Measurements from ENCODE around the gene CFDP1. TPM values are rescaled to one million over a fixed set of nuclear protein-coding genes. Genes with fewer than 3 reads are reported as not detected.

Gene CFDP1
- total and polyA plus RNA-seq, 2 of the 13 experiments (the other 11 are each of a cell fraction or from before 2014, with no cell fraction given): 78.6 to 153 TPM

- TF ChIP-seq MTF2 (CRISPR knock-in tag; IDR thresholded peaks at IDR 0.05; ENCODE audit: borderline replicate concordance) (no peak), ZNF333 (CRISPR knock-in tag; IDR thresholded peaks at IDR 0.05; ENCODE audit: borderline replicate concordance) (no peak; the same call in 1 of the 2 replicates), MTF1 (CRISPR knock-in tag; IDR thresholded peaks at IDR 0.05) (no peak), SMYD3 (CRISPR knock-in tag; IDR thresholded peaks at IDR 0.05) (0 out of 2 replicates have a peak, but pooled peaks have one; percentile 81), MAFF (IDR thresholded peaks at IDR 0.05; ENCODE audit: low read depth, low read length) (no peak), ZNF609 (CRISPR knock-in tag; IDR thresholded peaks at IDR 0.05; ENCODE audit: borderline replicate concordance) (no peak; the same call in 1 of the 2 replicates), NCOA2 (CRISPR knock-in tag; IDR thresholded peaks at IDR 0.05) (peak; percentile 70), ZNF382 (CRISPR knock-in tag; IDR thresholded peaks at IDR 0.05; ENCODE audit: borderline replicate concordance) (no peak), ZNF280D (CRISPR knock-in tag; IDR thresholded peaks at IDR 0.05) (0 out of 2 replicates have a peak, but pooled peaks have one; percentile 52), NFE2L1 (CRISPR knock-in tag; IDR thresholded peaks at IDR 0.05; ENCODE audit: borderline replicate concordance) (peak; percentile 0; the same call in 1 of the 2 replicates), YEATS2 (CRISPR knock-in tag; IDR thresholded peaks at IDR 0.05; ENCODE audit: borderline replicate concordance) (no peak), HOXA7 (CRISPR knock-in tag; IDR thresholded peaks at IDR 0.05) (no peak), ZNF678 (CRISPR knock-in tag; IDR thresholded peaks at IDR 0.05) (no peak), CC2D1A (CRISPR knock-in tag; IDR thresholded peaks at IDR 0.05) (no peak), MED8 (CRISPR knock-in tag; IDR thresholded peaks at IDR 0.05; ENCODE audit: insufficient replicate concordance) (peak; percentile 72), BRF2 (CRISPR knock-in tag; IDR thresholded peaks at IDR 0.05) (no peak), ZNF816 (CRISPR knock-in tag; IDR thresholded peaks at IDR 0.05; ENCODE audit: borderline replicate concordance) (no peak), ZNF430 (CRISPR knock-in tag; IDR thresholded peaks at IDR 0.05) (no peak), ZNF737 (CRISPR knock-in tag; IDR thresholded peaks at IDR 0.05; ENCODE audit: borderline replicate concordance) (no peak)
Measured at GRCh38 chr16:75262104-75262799, 171.1 kb downstream of the CFDP1 start (continued).

Measured in HepG2 (cell line).